Measurements from ENCODE around the gene PLP1.
"Not testable (repeated sequence)": the region's sequence is repeated elsewhere in the genome, so short reads cannot be mapped to it uniquely, and the experiment has no call there.

The PLP1 gene

GRCh38 chrX:103789004-103789403 lies 12.4 kb downstream of the PLP1 start:
- Histone ChIP-seq H3K9me3 (ENCODE audit: low read length) (no peaks in the 10 kb centered on the region), H3K4me3 (ENCODE audit: low read length) (no peak overlapping the region), H3K36me3 (ENCODE audit: insufficient read depth, low read length) (no peaks in the 10 kb centered on the region), H3K27me3 (ENCODE audit: insufficient read depth, low read length) (peaks cover 4% of the 10 kb centered on the region), H2AFZ (ENCODE audit: low read depth, low read length) (no peak overlapping the region), H3K4me1 (ENCODE audit: insufficient read depth, low read length) (peaks cover 9% of the 10 kb centered on the region)

GRCh38 chrX:103791228-103791627 lies 14.6 kb downstream of the PLP1 start:
- H2AFZ ChIP-seq (ENCODE audit: low read depth, low read length) = no peak overlapping the region
- peaks cover 7% of the 10 kb centered on the region for H3K4me1 ChIP-seq (ENCODE audit: insufficient read depth, low read length)
- peaks cover 4% of the 10 kb centered on the region for H3K27me3 ChIP-seq (ENCODE audit: insufficient read depth, low read length)
- no peaks in the 10 kb centered on the region for H3K36me3 ChIP-seq (ENCODE audit: insufficient read depth, low read length)
- no peak overlapping the region for H3K4me3 ChIP-seq (ENCODE audit: low read length)
- no peaks in the 10 kb centered on the region for H3K9me3 ChIP-seq (ENCODE audit: low read length)

GRCh38 chrX:103791826-103792485 lies 15.3 kb downstream of the PLP1 start:
- Histone ChIP-seq H3K4me1 (ENCODE audit: insufficient read depth, low read length) (peaks cover 7% of the 10 kb centered on the region), H3K4me3 (ENCODE audit: low read length) (no peak overlapping the region), H3K27me3 (ENCODE audit: insufficient read depth, low read length) (peaks cover 4% of the 10 kb centered on the region), H3K36me3 (ENCODE audit: insufficient read depth, low read length) (no peaks in the 10 kb centered on the region), H2AFZ (ENCODE audit: low read depth, low read length) (no peak overlapping the region), H3K9me3 (ENCODE audit: low read length) (no peaks in the 10 kb centered on the region)

- Histone ChIP-seq H3K4me1 (ENCODE audit: insufficient read depth, low read length) (peaks cover 7% of the 10 kb centered on the region), H2AFZ (ENCODE audit: low read depth, low read length) (no peak overlapping the region), H3K4me3 (ENCODE audit: low read length) (no peak overlapping the region), H3K27me3 (ENCODE audit: insufficient read depth, low read length) (peaks cover 4% of the 10 kb centered on the region), H3K9me3 (ENCODE audit: low read length) (no peaks in the 10 kb centered on the region), H3K36me3 (ENCODE audit: insufficient read depth, low read length) (no peaks in the 10 kb centered on the region)
These were observed 16.4 kb downstream of the PLP1 start for GRCh38 chrX:103792916-103793544.

GRCh38 chrX:103793545-103793940 lies 16.9 kb downstream of the PLP1 start:
- no peak overlapping the region for H2AFZ ChIP-seq (ENCODE audit: low read depth, low read length)
- no peak overlapping the region for H3K4me3 ChIP-seq (ENCODE audit: low read length)
- no peaks in the 10 kb centered on the region for H3K9me3 ChIP-seq (ENCODE audit: low read length)

GRCh38 chrX:103794119-103794518 lies 17.5 kb downstream of the PLP1 start:
- Histone ChIP-seq H3K4me1 (ENCODE audit: insufficient read depth, low read length) (peaks cover 7% of the 10 kb centered on the region), H3K4me3 (ENCODE audit: low read length) (no peak overlapping the region), H3K9me3 (ENCODE audit: low read length) (no peaks in the 10 kb centered on the region), H2AFZ (ENCODE audit: low read depth, low read length) (no peak overlapping the region), H3K27me3 (ENCODE audit: insufficient read depth, low read length) (peaks cover 4% of the 10 kb centered on the region), H3K36me3 (ENCODE audit: insufficient read depth, low read length) (no peaks in the 10 kb centered on the region)

More at GRCh38 chrX:103793545-103793940, 16.9 kb downstream of the PLP1 start:
- Histone ChIP-seq H3K4me1 (ENCODE audit: insufficient read depth, low read length) (peaks cover 7% of the 10 kb centered on the region), H3K36me3 (ENCODE audit: insufficient read depth, low read length) (no peaks in the 10 kb centered on the region), H3K27me3 (ENCODE audit: insufficient read depth, low read length) (peaks cover 4% of the 10 kb centered on the region)

GRCh38 chrX:103797691-103798090 lies 21.1 kb downstream of the PLP1 start:
- no peak overlapping the region for H3K4me3 ChIP-seq (ENCODE audit: low read length)
- peaks cover 7% of the 10 kb centered on the region for H3K4me1 ChIP-seq (ENCODE audit: insufficient read depth, low read length)
- H3K9me3 ChIP-seq (ENCODE audit: low read length) = no peaks in the 10 kb centered on the region
- H2AFZ ChIP-seq (ENCODE audit: low read depth, low read length) = no peak overlapping the region
- no peaks in the 10 kb centered on the region for H3K36me3 ChIP-seq (ENCODE audit: insufficient read depth, low read length)
- peaks cover 4% of the 10 kb centered on the region for H3K27me3 ChIP-seq (ENCODE audit: insufficient read depth, low read length)

- Histone ChIP-seq H3K4me3 (ENCODE audit: low read length) (no peak overlapping the region), H3K36me3 (ENCODE audit: insufficient read depth, low read length) (no peaks in the 10 kb centered on the region), H2AFZ (ENCODE audit: low read depth, low read length) (no peak overlapping the region), H3K4me1 (ENCODE audit: insufficient read depth, low read length) (no peaks in the 10 kb centered on the region), H3K27me3 (ENCODE audit: insufficient read depth, low read length) (no peaks in the 10 kb centered on the region), H3K9me3 (ENCODE audit: low read length) (no peaks in the 10 kb centered on the region)
These were observed 23.7 kb downstream of the PLP1 start for GRCh38 chrX:103800318-103800717.

GRCh38 chrX:103805860-103806259 lies 29.2 kb downstream of the PLP1 start:
- Histone ChIP-seq H3K9me3 (ENCODE audit: low read length) (no peaks in the 10 kb centered on the region), H3K4me1 (ENCODE audit: insufficient read depth, low read length) (peaks cover 7% of the 10 kb centered on the region), H2AFZ (ENCODE audit: low read depth, low read length) (no peak overlapping the region), H3K27me3 (ENCODE audit: insufficient read depth, low read length) (no peaks in the 10 kb centered on the region), H3K4me3 (ENCODE audit: low read length) (no peak overlapping the region), H3K36me3 (ENCODE audit: insufficient read depth, low read length) (no peaks in the 10 kb centered on the region)

GRCh38 chrX:103806862-103807474 lies 30.3 kb downstream of the PLP1 start:
- H3K36me3 ChIP-seq (ENCODE audit: insufficient read depth, low read length) = no peaks in the 10 kb centered on the region
- H3K4me3 ChIP-seq (ENCODE audit: low read length) = no peak overlapping the region
- H3K9me3 ChIP-seq (ENCODE audit: low read length) = no peaks in the 10 kb centered on the region
- H2AFZ ChIP-seq (ENCODE audit: low read depth, low read length) = no peak overlapping the region
- H3K27me3 ChIP-seq (ENCODE audit: insufficient read depth, low read length) = no peaks in the 10 kb centered on the region
- peaks cover 7% of the 10 kb centered on the region for H3K4me1 ChIP-seq (ENCODE audit: insufficient read depth, low read length)

- no peaks in the 10 kb centered on the region for H3K9me3 ChIP-seq (ENCODE audit: low read length)
- H3K4me3 ChIP-seq (ENCODE audit: low read length) = no peak overlapping the region
- peaks cover 7% of the 10 kb centered on the region for H3K4me1 ChIP-seq (ENCODE audit: insufficient read depth, low read length)
- no peak overlapping the region for H2AFZ ChIP-seq (ENCODE audit: low read depth, low read length)
- no peaks in the 10 kb centered on the region for H3K36me3 ChIP-seq (ENCODE audit: insufficient read depth, low read length)
- H3K27me3 ChIP-seq (ENCODE audit: insufficient read depth, low read length) = no peaks in the 10 kb centered on the region
These were observed 35.2 kb downstream of the PLP1 start for GRCh38 chrX:103811858-103812257.

GRCh38 chrX:103817101-103817500 lies 40.5 kb downstream of the PLP1 start:
- H3K4me3 ChIP-seq (ENCODE audit: low read length); H3K9me3 ChIP-seq (ENCODE audit: low read length); H3K4me1 ChIP-seq (ENCODE audit: insufficient read depth, low read length); H3K36me3 ChIP-seq (ENCODE audit: insufficient read depth, low read length); H2AFZ ChIP-seq (ENCODE audit: low read depth, low read length); H3K27me3 ChIP-seq (ENCODE audit: insufficient read depth, low read length): not testable (repeated sequence)

GRCh38 chrX:103817502-103817901 lies 40.9 kb downstream of the PLP1 start:
- Histone ChIP-seq H3K9me3 (ENCODE audit: low read length) (no peaks in the 10 kb centered on the region), H3K4me1 (ENCODE audit: insufficient read depth, low read length) (no peaks in the 10 kb centered on the region), H3K4me3 (ENCODE audit: low read length) (no peak overlapping the region), H2AFZ (ENCODE audit: low read depth, low read length) (no peak overlapping the region), H3K36me3 (ENCODE audit: insufficient read depth, low read length) (no peaks in the 10 kb centered on the region), H3K27me3 (ENCODE audit: insufficient read depth, low read length) (no peaks in the 10 kb centered on the region)
